ENCODE data around the gene CYP2A6. TPM values are rescaled to one million over a fixed set of nuclear protein-coding genes. Genes with fewer than 3 reads are reported as not detected.
"Not testable (repeated sequence)": the region's sequence is repeated elsewhere in the genome, so short reads cannot be mapped to it uniquely, and the experiment has no call there.

The CYP2A6 gene
- total RNA-seq, 2 donors from 2014 or later = not detected

- Mint-ChIP-seq H3K27me3 (ENCODE audit: insufficient read depth) (peaks cover 50% of the 10 kb centered on the region), H3K9me3 (no peaks in the 10 kb centered on the region), H3K27ac (no peak overlapping the region), H3K4me3 (no peak overlapping the region), H3K36me3 (ENCODE audit: low read depth) (no peaks in the 10 kb centered on the region), H3K4me1 (no peaks in the 10 kb centered on the region)
- Histone ChIP-seq H3K4me3 (ENCODE audit: low read length) (no peak overlapping the region), H3K36me3 (ENCODE audit: control insufficient read depth, insufficient read depth, low read length) (no peaks in the 10 kb centered on the region), H3K9me3 (ENCODE audit: control insufficient read depth, low read length) (no peaks in the 10 kb centered on the region), H3K9ac (ENCODE audit: extremely low read depth, low read length, poor library complexity, severe bottlenecking) (no peak overlapping the region), H3K27ac (ENCODE audit: low read depth, low read length) (no peak overlapping the region), H3K27me3 (ENCODE audit: control insufficient read depth, insufficient read depth, low read length, poor library complexity, severe bottlenecking) (peaks cover 4% of the 10 kb centered on the region), H3K4me1 (ENCODE audit: control insufficient read depth, insufficient read depth, low read length) (no peaks in the 10 kb centered on the region)
- no peak for DNase-seq
- 94% methylated on average over 2 of the region's 3 CpGs; no CpG with 5 or more reads in 1 of the 2 experiments for WGBS, 2 experiments (ENCODE audit: insufficient coverage in 1 of 2, insufficient read length in 1 of 2)
- peak; percentile 46 for TF ChIP-seq CTCF (conservative IDR thresholded peaks at IDR 0.05)
Measured at GRCh38 chr19:40862333-40862732, 12.1 kb upstream of the CYP2A6 start.

- Histone ChIP-seq H3K9me3 (ENCODE audit: control insufficient read depth, low read length) (no peaks in the 10 kb centered on the region), H3K4me1 (ENCODE audit: control insufficient read depth, insufficient read depth, low read length) (no peaks in the 10 kb centered on the region), H3K36me3 (ENCODE audit: control insufficient read depth, insufficient read depth, low read length) (no peaks in the 10 kb centered on the region), H3K27ac (ENCODE audit: low read depth, low read length) (no peak overlapping the region), H3K4me3 (ENCODE audit: low read length) (no peak overlapping the region), H3K27me3 (ENCODE audit: control insufficient read depth, insufficient read depth, low read length, poor library complexity, severe bottlenecking) (peaks cover 4% of the 10 kb centered on the region), H3K9ac (ENCODE audit: extremely low read depth, low read length, poor library complexity, severe bottlenecking) (no peak overlapping the region)
- Mint-ChIP-seq H3K36me3 (ENCODE audit: low read depth) (no peaks in the 10 kb centered on the region), H3K27me3 (ENCODE audit: insufficient read depth) (peaks cover 65% of the 10 kb centered on the region), H3K4me1 (no peaks in the 10 kb centered on the region), H3K9me3 (no peaks in the 10 kb centered on the region), H3K27ac (no peak overlapping the region), H3K4me3 (no peak overlapping the region)
- no peak for DNase-seq
- WGBS, 2 experiments (ENCODE audit: insufficient coverage in 1 of 2, insufficient read length in 1 of 2) = 80 to 92% methylated on average over 5 of the region's 5 CpGs
- peak; percentile 50 for TF ChIP-seq CTCF (conservative IDR thresholded peaks at IDR 0.05)
Measured at GRCh38 chr19:40858109-40858508, 7.9 kb upstream of the CYP2A6 start.

- H3K36me3 Mint-ChIP-seq (ENCODE audit: low read depth); H3K4me1 Mint-ChIP-seq; H3K27ac ChIP-seq (ENCODE audit: low read depth, low read length); H3K27ac Mint-ChIP-seq; H3K9me3 Mint-ChIP-seq; H3K4me3 ChIP-seq (ENCODE audit: low read length); H3K36me3 ChIP-seq (ENCODE audit: control insufficient read depth, insufficient read depth, low read length); H3K4me1 ChIP-seq (ENCODE audit: control insufficient read depth, insufficient read depth, low read length); H3K9me3 ChIP-seq (ENCODE audit: control insufficient read depth, low read length); H3K9ac ChIP-seq (ENCODE audit: extremely low read depth, low read length, poor library complexity, severe bottlenecking); H3K4me3 Mint-ChIP-seq: not testable (repeated sequence)
- DNase-seq = peak; percentile 53
- peaks cover 71% of the 10 kb centered on the region for H3K27me3 Mint-ChIP-seq (ENCODE audit: insufficient read depth)
- H3K27me3 ChIP-seq (ENCODE audit: control insufficient read depth, insufficient read depth, low read length, poor library complexity, severe bottlenecking) = peaks cover 42% of the 10 kb centered on the region
- 59 to 80% methylated on average over 1 to 2 of the region's 3 CpGs for WGBS, 2 experiments (ENCODE audit: insufficient coverage in 1 of 2, insufficient read length in 1 of 2)
Measured at GRCh38 chr19:40852467-40853152, 2.4 kb upstream of the CYP2A6 start.

- WGBS, 2 experiments (ENCODE audit: insufficient coverage in 1 of 2, insufficient read length in 1 of 2) = 94% methylated on average over 7 of the region's 8 CpGs; no CpG with 5 or more reads in 1 of the 2 experiments
- H3K4me3 Mint-ChIP-seq; H3K36me3 Mint-ChIP-seq (ENCODE audit: low read depth): not testable (repeated sequence)
Measured at GRCh38 chr19:40846722-40847121, 3.5 kb downstream of the CYP2A6 start.

GRCh38 chr19:40843653-40844052 is 6.6 kb downstream of the CYP2A6 start:
- not testable (repeated sequence) for H3K4me1 Mint-ChIP-seq; H3K36me3 Mint-ChIP-seq (ENCODE audit: low read depth); H3K9ac ChIP-seq (ENCODE audit: extremely low read depth, low read length, poor library complexity, severe bottlenecking); H3K4me1 ChIP-seq (ENCODE audit: control insufficient read depth, insufficient read depth, low read length); H3K4me3 ChIP-seq (ENCODE audit: low read length); H3K36me3 ChIP-seq (ENCODE audit: control insufficient read depth, insufficient read depth, low read length); H3K9me3 Mint-ChIP-seq; H3K27ac Mint-ChIP-seq; H3K27ac ChIP-seq (ENCODE audit: low read depth, low read length); H3K9me3 ChIP-seq (ENCODE audit: control insufficient read depth, low read length)
- peaks cover 81% of the 10 kb centered on the region for H3K27me3 Mint-ChIP-seq (ENCODE audit: insufficient read depth)
- peak overlapping the region; percentile 52 for H3K4me3 Mint-ChIP-seq
- peaks cover 30% of the 10 kb centered on the region for H3K27me3 ChIP-seq (ENCODE audit: control insufficient read depth, insufficient read depth, low read length, poor library complexity, severe bottlenecking)
- peak; percentile 84 for DNase-seq
- WGBS, 2 experiments (ENCODE audit: insufficient coverage in 1 of 2, insufficient read length in 1 of 2) = 25 to 27% methylated on average over 4 to 13 of the region's 19 CpGs

More at GRCh38 chr19:40846722-40847121, 3.5 kb downstream of the CYP2A6 start:
- not testable (repeated sequence) for H3K9me3 Mint-ChIP-seq; H3K27ac Mint-ChIP-seq; H3K9ac ChIP-seq (ENCODE audit: extremely low read depth, low read length, poor library complexity, severe bottlenecking); H3K36me3 ChIP-seq (ENCODE audit: control insufficient read depth, insufficient read depth, low read length); H3K27ac ChIP-seq (ENCODE audit: low read depth, low read length); H3K9me3 ChIP-seq (ENCODE audit: control insufficient read depth, low read length); H3K4me1 Mint-ChIP-seq; H3K4me3 ChIP-seq (ENCODE audit: low read length); H3K4me1 ChIP-seq (ENCODE audit: control insufficient read depth, insufficient read depth, low read length); DNase-seq
- peaks cover 86% of the 10 kb centered on the region for H3K27me3 Mint-ChIP-seq (ENCODE audit: insufficient read depth)
- peaks cover 60% of the 10 kb centered on the region for H3K27me3 ChIP-seq (ENCODE audit: control insufficient read depth, insufficient read depth, low read length, poor library complexity, severe bottlenecking)
